T-helper 22 cell (primary cell): ENCODE data around the gene SHB.
"Not testable (repeated sequence)": the region's sequence is repeated elsewhere in the genome, so short reads cannot be mapped to it uniquely, and the experiment has no call there.

Experiments
- DNase-seq: peaks from one replicate; pipeline ENCODE4 v3.0.0-alpha.2; 2020; ENCODE audit warnings: low read depth

Gene SHB

GRCh38 chr9:37917801-37918664 is 151.0 kb downstream of the SHB start:
- DNase-seq = no peak

GRCh38 chr9:37917313-37917731 is 151.7 kb downstream of the SHB start:
- DNase-seq = no peak

GRCh38 chr9:37916471-37917312 is 152.3 kb downstream of the SHB start:
- DNase-seq = no peak

- DNase-seq = no peak
These were observed 153.0 kb downstream of the SHB start for GRCh38 chr9:37915911-37916470.

- no peak for DNase-seq
These were observed 154.2 kb downstream of the SHB start for GRCh38 chr9:37914701-37915358.

GRCh38 chr9:37914154-37914551 is 154.9 kb downstream of the SHB start:
- DNase-seq = no peak

GRCh38 chr9:37913480-37914153 is 155.4 kb downstream of the SHB start:
- DNase-seq = peak; percentile 30

GRCh38 chr9:37911271-37911681 is 157.8 kb downstream of the SHB start:
- DNase-seq = no peak

- DNase-seq = no peak
These were observed 158.8 kb downstream of the SHB start for GRCh38 chr9:37910271-37910670.

GRCh38 chr9:37909836-37910235 is 159.2 kb downstream of the SHB start:
- DNase-seq = not testable (repeated sequence)

- no peak for DNase-seq
These were observed 159.7 kb downstream of the SHB start for GRCh38 chr9:37909326-37909725.

- DNase-seq = no peak
These were observed 160.3 kb downstream of the SHB start for GRCh38 chr9:37908698-37909186.

- no peak for DNase-seq
These were observed 160.7 kb downstream of the SHB start for GRCh38 chr9:37908283-37908682.

GRCh38 chr9:37906312-37907239 is 162.5 kb downstream of the SHB start:
- DNase-seq = no peak

- DNase-seq = no peak
These were observed 163.3 kb downstream of the SHB start for GRCh38 chr9:37905776-37906175.

- DNase-seq = no peak
These were observed 163.9 kb downstream of the SHB start for GRCh38 chr9:37905131-37905505.

GRCh38 chr9:37904445-37905130 is 164.4 kb downstream of the SHB start:
- no peak for DNase-seq

GRCh38 chr9:37903647-37904444 is 165.2 kb downstream of the SHB start, which contains the start of gene SLC25A51:
TSS of gene SLC25A51 (minus strand) at chr9:37904127. CDS start at chr9:37888550, 15,577 bp downstream.
- DNase-seq = peak; percentile 87
